GM21381 (cell line): ENCODE measurements around the gene LGI4.

ENCODE experiments used
- ATAC-seq: cut with Tn5 transposase; IDR thresholded peaks from one replicate; pipeline ENCODE4 v1.9.1; 2021; ENCODE audit warnings: mild to moderate bottlenecking, moderate library complexity; ENCODE audit not compliant: unreplicated experiment

Gene LGI4

DNA sequence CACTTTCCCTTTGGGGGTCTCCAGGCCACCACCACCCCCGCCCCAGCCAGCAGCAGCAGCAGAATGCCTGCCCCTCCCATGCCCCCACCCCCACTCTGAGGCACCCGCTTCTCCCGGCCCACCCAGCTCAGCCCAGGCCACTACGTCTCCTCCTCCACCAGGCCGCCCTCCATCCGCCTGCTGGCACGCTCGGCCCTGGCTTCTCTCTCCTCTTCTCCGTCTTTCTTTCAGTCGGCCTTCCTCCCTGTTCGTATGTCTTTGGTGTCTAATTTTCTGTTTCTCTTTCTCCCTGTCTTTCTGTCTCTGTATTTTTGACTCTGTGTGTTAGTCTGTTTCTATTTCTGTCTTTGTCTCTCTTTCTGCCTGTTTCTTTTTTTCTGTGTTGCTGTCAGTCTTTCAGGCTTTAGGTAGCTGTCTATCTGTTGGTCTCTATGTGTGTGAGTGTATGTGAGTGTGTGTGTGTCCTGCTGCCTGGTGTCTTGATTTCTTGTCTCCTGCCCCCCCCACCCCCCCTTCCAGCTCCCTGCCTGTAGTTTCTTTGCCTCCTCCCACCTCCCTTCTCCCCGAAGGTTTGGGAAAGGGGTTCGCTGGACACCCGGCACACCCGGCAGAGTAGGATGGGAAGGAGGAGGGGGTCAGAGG, at the start of gene LGI4:
Gene LGI4, minus strand, starts transcription at position 459 of the 642 bp plus-strand sequence. Its CDS starts 379 bp downstream, at position 80.
- ATAC-seq: no peak

DNA sequence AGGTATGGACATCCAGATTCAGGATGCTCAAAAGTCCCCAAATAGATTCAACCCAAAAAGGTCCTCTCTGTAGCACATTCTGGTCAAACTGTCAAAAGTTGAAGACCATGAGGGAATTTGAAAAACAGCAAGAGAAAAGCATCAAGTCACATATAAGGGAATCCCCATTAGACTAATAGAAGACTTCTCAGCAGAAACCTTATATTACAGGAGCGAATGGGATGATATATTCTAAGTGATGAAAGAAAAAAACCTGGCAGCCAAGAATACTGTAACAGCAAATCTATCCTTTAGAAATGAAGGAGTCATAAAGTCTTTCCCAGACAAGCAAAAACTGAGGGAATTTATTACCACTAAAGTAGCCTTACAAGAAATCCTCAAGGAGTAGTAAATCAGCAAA, 49.4 kb upstream of the LGI4 start:
- no peak for ATAC-seq

DNA sequence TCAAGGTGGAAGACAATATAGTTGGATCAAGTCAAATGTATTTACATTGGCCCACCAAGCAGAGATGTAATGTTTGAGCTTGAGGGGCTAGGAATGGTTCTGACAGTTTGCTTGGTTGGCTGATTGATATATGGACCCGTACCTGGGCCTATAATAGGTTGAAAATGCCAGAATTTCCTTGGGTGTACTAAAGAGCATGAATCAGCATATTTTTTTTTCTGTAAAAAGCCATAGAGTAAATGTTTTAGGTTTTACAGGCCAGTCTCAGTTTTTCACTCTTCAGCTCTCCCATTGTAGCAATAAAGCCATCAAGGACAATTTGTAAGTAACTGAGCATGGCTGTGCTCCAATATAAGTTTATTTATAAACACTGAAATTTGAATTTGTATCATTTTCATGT, 46.5 kb upstream of the LGI4 start:
- no peak for ATAC-seq

DNA sequence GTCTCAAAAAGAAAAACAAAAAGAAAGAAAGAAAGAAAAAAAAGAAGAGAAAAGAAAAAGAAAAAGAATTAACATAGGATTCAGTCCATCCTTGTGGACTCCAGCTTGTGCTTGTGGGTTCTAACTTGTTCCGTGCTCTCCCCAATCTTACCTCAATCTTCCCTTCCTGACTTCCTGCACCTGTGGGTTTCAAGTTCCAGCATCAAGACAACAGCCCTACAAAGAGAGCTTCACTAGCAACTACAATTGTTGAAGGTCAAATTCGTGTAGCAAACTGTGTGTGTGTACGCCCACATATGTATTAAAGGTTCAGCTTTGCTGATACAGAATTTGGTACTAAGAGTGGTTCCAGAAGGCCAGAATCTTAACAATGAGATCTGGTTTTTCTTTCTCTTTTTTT, 45.0 kb upstream of the LGI4 start:
- ATAC-seq: no peak

DNA sequence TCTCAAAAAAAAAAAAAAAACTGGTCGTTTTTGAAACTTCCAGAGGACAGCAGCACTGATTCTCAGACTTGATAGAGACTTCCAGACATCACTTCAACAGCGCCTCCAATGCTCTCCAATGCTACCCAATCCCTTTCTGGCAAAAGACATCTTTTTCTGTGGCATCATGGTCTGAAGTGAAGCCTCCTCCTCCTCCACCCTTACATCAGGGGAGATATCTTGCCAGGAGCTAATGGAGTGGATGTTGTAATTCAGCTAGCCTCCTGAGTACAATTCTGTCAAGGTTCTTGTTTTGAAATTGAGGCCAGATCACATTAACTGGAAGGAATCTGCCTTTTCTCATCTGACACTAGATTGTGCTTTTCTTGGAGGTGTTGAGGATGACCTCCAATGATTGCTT, 43.8 kb upstream of the LGI4 start:
- ATAC-seq: no peak

DNA sequence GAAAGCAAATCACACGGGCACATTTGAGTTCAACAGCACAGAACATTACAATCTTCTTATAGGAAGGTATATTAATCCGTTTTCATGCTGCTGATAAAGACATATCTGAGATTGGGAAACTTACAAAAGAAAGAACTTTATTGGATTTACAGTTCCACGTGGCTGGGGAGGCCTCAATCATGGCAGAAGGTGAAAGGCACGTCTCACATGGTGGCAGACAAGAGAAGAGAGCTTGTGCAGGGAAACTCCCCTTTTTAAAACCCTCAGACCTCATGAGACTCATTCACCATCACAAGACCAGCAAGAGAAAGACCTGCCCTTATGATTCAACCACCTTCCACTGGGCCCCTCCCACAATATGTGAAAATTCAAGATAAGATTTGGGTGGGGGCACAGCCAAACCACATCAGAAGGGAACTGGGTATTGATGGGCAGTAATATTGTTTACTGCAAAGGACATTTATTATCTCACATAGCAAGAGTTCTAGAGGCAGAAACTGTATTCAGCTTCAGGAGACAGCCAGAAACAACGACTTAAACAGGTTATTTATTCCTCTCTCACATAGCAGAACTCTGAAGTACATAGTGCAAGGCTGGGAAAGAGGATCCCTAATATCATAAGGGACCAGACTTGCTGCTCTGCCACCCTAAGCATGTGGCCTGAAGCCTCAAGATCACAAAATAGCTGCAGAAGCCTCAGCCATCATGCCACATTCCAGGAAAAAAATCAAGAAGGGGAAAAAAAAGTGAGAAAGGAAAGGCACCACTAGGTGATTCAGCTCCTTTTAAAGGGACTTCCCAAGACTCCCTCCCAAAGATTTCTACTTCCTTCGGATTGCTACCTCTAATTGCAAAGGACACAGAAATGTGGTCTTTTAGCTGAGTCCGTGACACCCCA, 42.8 kb upstream of the LGI4 start:
- no peak for ATAC-seq

DNA sequence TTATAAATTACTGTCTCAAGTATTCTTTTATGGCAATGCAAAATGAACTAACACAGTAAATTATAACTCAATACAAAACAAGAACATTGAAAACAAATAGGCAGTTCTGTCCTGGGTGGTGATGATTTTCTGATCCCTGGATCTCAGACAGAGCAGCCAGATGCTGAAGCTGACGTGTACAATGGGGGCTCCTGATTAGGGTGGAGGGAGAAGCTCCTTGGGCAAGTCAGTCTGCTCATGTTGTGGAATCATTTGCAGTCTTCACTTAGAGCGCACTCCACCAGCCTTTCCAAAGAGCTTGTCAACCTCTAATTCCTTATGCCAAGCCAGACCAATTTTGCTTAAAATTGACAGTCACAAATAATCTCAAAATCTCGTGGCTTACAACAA, 41.3 kb upstream of the LGI4 start:
- ATAC-seq: no peak

DNA sequence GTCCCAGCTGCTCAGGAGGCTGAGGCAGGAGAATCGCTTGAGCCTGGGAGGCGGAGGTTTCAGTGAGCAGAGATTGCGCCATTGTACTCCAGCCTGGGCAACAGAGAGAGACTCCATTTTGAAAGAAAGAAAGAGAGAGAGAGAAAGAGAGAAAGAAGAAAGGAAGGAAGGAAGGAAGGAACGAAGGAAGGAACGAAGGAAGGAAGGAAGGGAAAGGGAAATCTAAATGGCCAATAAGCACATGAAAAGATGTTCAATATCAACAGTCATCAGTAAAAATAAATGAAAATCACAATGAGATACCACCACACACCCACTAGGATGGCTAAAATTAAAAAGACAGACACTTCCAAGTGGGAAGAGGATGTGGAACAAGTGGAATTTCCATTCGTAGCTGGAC, 39.4 kb upstream of the LGI4 start:
- ATAC-seq: no peak

DNA sequence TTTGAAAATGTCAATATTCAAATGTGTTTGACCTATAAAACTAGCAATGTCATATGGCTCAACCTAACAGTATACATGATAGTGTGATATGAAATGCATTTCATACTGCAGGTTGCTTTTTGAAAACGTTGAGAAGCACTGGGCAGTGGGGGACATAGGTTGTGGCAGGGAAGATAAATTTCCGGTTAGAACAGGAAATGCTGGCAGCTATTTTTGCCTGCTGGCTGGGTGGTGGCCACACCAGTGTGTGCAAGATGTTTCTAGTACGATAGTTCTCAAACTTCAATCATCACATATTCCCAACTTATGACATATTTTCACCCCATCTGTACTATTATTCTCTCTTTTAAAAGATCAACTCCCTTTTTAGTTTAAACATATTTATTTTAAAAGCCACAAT, 36.9 kb upstream of the LGI4 start:
- no peak for ATAC-seq

DNA sequence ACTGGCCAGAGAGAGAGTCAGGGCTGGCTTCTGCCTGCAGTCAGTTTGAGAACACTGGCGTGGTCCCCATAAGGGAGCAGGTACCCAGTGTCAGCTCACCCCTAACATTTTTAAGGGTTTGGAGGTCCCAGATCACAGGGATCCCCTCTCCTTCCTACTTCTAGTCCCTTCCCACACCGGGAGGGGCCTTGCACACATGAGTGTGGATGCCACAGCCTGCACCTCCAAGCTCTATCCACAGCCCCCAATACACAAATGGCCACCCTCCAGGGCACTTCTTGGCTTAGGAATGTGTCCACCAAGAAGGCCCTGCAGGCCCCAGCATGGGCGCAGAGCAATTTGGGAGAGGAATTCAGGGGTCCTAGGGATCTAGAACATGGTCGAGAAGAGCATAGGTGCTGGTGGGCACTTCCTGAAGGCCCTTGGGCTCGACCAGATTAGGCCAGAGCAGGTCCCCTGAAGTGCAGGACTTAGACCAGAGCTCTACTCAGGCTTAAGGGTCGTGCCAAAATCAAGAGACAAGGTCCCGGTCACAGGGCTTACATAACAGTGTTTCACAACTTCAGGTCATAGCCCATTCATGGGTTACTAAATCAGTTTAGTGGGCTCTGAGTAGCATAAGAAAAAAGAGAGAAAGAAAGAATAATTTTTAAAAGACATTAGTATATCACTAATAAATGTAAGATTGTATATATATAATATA, 35.7 kb upstream of the LGI4 start:
- no peak for ATAC-seq

DNA sequence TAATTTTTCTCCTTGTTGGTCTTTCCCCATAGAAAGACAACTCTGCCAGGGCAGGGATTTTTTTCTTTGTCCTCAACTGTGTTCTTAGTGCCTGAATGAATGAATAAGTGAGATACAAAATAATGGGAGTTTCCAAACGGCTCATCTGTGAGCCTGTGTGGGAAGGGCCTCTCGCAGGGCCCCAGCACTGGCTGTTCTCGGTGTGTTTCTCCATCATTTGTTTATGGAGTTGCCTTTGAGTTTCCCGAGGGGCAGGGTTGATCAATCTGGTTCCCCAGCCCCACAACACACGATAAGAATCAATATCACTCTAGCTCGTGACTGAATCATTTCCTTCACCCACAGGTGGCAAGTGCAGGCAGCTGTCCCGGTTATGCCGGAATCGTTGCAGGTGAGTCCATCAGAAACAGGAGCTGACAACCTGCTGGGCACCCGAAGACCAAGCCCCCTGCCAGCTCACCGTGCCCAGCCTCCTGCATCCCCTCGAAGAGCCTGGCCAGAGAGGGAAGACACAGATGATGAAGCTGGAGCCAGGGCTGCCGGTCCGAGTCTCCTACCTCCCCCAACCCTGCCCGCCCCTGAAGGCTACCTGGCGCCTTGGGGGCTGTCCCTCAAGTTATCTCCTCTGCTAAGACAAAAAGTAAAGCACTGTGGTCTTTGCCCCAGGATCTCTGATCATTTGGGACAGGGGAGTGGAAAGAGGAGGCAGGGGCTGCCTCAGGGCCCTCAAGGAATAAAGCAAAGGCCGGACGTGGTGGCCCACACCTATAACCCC, 34.5 kb upstream of the LGI4 start:
- ATAC-seq: no peak

DNA sequence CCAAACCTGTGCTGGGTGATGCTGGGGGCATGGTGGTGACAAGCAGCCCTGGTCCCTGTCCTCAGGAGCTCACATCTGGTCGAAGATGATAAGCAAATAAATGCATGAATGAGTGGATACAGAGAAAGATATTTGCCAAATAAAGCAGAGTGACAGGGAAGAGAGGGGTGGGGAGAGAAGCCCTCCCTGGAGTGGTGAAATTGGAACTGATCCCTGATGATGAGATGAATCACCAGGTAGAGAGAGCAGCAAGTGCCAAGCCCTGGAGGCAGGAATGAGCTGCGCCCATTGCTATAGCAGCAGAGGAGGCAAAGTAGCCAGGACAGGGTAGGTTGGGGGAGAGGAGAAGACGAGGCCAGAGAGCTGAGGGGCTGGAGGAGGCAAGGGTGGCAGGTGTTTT, 33.3 kb upstream of the LGI4 start:
- no peak for ATAC-seq

DNA sequence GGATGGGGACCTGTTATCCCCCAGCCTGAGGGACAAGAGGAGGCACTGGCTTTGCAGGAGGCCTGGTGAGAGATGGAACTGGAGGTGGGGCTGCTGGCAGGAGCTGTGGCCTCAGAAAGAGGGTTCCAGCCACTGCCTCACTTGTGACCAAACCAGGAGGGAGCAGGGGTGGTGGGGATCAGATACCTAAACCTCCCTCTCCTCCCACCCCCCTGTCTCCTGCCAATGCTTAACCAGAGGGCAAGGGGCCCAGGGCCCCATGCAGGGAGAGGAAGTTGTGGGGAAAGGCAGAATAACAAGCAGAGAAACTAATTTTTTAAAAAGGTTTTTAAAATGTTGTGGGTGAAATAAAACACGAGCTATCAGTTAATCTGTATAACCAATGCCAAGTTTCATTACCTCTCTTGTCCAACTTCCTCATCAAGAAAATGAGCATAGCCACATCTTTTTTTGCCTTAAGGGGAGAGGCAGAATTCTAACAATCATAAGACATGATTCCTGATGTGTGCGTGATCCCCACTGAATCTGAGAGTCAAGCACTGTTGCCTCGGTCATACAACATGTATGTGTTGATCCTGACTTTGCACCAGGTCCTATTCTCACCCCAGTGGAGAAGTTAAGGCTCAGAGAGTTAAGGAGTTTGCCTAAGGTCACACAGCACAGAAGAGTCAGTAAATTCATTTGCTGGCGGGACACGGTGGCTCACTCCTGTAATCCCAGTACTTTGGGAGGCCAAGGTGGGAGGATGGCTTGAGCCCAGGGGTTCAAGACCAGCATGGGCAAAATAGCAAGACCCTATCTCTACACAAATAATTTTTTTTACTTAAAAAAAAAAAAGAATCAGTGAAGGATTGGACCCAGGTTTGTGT, 32.6 kb upstream of the LGI4 start:
- ATAC-seq: no peak

DNA sequence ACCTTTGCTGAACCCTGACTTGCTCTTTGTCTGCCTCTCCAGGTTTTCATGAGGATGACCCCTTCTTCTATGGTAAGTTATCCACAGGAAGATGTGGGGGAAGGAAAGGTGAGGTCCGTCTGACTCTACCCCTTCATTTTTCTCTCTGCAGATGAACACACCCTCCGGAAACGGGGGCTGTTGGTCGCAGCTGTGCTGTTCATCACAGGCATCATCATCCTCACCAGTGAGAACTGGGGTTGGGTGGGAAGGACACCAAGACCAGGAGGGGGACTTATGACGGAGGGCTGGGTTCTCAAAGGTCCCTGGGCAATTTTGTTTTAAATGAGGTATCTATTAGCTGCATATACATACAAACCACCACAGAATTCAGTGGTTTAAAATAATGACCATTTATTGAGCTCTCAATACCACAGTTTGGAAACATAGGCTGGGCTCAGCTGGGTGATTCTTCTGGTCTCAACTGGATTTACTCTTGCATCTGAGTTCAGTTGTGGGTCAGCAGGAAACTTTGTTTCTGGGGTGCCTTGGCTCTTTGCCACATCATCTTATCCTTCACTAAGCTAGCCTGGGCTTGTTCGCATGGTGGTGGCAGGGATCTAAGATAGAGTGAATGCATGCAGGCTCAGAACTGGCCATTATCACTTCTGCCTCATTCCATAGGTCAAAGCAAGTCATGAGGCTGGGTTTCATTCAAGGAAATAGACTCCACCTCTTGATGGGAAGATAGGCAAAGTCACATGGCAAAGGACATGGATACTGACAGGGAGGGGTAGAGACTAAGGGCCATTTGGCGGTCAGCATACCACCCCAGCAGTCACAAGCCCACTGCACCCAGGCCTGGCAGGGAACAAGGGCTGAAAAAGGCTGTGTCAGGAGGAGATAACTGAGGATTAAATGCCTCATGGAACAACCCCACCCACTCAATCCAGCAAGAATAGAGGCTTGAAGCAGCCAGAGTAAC, 31.5 kb upstream of the LGI4 start:
- no peak for ATAC-seq

DNA sequence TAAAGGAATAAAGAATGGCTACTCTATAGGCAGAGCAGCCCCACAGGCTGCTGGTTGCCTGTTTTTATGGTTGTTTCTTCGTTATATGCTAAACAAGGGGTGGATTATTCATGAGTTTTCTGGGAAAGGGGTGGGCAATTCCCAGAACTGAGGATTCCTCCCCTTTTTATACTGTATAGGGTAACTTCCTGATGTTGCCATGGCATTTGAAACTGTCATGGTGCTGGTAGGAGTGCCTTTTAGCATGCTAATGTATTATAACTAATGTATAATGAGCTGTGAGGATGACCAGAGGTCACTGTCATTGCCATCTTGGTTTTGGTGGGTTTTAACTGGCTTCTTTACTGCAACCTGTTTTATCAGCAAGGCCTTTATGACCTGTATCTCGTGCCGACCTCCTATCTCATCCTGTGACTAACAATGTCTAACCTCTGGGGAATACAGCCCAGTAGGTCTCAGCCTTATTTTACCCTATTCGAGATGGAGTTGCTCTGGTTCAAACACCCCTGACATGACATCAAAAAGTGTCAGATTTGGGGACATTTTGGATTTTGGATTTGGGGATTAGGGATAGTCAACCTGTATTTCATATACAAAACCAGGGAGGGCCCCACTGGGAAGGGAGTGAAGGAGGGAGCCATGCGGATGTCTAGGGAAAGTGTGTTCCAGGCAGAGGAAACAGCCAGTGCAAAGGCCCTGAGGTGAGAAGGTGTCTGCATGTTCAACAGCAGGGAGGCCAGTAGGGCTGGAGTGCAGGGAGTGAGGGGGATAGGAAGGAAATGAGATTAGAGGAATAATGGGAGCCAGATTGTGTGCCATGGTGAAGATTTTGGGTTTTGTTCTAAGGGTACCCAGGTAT, 30.6 kb upstream of the LGI4 start:
- no peak for ATAC-seq

DNA sequence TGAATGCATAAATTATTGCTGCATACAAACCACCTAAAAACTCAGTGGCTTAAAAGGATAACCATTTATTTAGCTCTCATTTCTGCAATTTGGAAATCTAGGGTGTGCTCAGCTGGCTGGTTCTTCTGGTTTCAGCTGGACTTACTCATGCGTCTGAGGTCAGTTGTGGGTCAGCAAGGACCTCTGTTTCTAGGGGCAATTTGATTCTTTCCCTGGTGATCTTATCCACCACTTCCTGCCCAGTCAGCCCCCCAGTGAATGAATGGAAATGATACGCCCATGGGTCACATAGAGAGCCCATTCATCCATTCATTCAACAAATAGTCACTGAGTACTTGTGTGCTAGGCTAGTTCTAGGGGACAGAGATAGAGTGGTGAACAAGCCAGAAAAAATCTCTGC, 29.6 kb upstream of the LGI4 start:
- ATAC-seq: no peak

DNA sequence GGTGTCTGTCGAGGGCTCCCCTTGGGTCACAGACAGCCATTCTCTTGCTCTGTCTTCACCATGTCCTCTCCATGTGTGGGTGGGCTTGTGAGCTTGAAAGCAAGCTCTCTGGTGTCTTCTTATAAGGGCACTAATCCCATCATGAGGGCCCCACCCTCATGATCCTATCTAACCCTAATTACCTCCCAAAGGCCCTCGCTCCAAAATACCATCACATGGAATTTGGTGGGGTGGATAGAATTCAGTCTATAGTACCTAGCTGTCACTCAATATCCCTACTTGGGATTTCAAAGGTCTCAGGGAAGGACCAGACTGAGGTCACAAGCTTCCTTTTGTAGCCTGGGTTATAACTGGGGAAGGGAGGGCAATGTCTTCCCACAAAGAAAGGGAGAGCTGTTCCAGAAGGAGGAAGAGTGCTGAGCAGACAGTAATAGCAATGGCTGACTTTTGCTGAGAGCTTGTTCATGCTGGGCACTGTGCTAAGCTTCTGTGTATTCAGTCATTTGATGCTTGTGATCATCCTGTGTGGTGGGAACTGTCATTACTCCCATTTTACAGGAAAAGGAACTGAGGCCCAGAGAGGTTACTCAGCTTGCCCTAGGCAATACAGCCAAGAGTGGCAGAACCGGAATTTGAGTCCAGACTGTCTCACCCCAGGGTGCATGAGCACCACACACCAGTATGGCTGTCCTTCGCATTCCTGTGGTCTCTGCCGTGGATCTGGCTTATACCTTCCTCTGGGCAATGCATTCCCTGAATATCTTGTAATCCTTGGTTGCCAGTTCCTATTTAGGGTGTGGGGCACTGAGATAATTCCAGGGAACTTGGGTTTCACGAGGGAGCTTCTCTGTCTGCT, 27.8 kb upstream of the LGI4 start:
- ATAC-seq: no peak
